Hematopoietic multipotent progenitor cell (in vitro differentiated cells): Measurements from ENCODE around the gene SLC35E1. TPM values are rescaled to one million over a fixed set of nuclear protein-coding genes. Genes with fewer than 3 reads are reported as not detected.
"Not testable (repeated sequence)": the region's sequence is repeated elsewhere in the genome, so short reads cannot be mapped to it uniquely, and the experiment has no call there.

Source experiments
- DNase-seq, 3 donors: peaks; one replicate each; pipeline ENCODE4 v3.0.0-alpha.2; 2011 to 2015; ENCODE audit warnings: low read depth in 2 of 3, low spot score in 2 of 3
- small RNA-seq: library from RNA; depleted of rRNA; stranded (forward); fragments of <200 nt; gene quantifications from one replicate; pipeline ENCODE3, GENCODE V24; 2012
- total RNA-seq: library from RNA; depleted of rRNA; stranded (reverse); fragments of >200 nt; gene quantifications from one replicate; pipeline ENCODE4 v1.2.3, GENCODE V29; 2012

The SLC35E1 gene
- total RNA-seq, 1 donor = 49.3 TPM

- DNase-seq = no peak
These were observed 63.7 kb downstream of the SLC35E1 start for GRCh38 chr19:16508546-16508945.

GRCh38 chr19:16506961-16507360 lies 65.3 kb downstream of the SLC35E1 start:
- no peak for DNase-seq

DNA sequence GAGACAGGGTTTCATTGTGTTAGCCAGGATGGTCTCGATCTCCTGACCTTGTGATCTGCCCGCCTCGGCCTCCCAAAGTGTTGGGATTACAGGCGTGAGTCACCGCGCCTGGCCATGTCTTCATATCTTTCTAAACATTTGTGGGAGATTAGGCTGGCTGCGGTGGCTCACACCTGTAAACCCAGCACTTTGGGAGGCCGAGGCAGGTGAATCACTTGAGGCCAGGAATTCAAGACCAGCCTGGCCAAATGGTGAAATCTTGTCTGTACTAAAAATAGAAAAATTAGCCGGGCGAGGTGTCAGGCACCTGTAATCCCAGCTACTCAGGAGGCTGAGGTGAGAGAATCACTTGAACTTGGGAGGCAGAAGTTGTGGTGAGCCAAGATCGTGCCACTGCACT lies 66.1 kb downstream of the SLC35E1 start:
- not testable (repeated sequence) for DNase-seq

- no peak for DNase-seq
These were observed 67.9 kb downstream of the SLC35E1 start for GRCh38 chr19:16504271-16504670.

Small RNA genes within 50 kb of the gene (small RNA-seq; reads per million reads assigned to genes)
- not detected for gene RN7SL146P

Other genes with a start within 250 kb of the SLC35E1 start
- gene KLF2, start 247.6 kb downstream of the SLC35E1 start, total RNA-seq = 219 TPM
- 21.3 TPM for gene EPS15L1, start 100.4 kb downstream of the SLC35E1 start, total RNA-seq
- gene CALR3, start 76.2 kb downstream of the SLC35E1 start, total RNA-seq = not detected
- gene C19orf44, start 76.0 kb downstream of the SLC35E1 start, total RNA-seq = 3.2 TPM
- gene CHERP, start 30.0 kb downstream of the SLC35E1 start, total RNA-seq = 13.2 TPM
- gene MED26, start 55.8 kb upstream of the SLC35E1 start, total RNA-seq = 9.2 TPM
- gene SMIM7, start 87.7 kb upstream of the SLC35E1 start, total RNA-seq = 32.9 TPM
- gene TMEM38A, start 88.7 kb upstream of the SLC35E1 start, total RNA-seq = 0.54 TPM
- not detected for gene NWD1, start 147.4 kb upstream of the SLC35E1 start, total RNA-seq